WI38 (cell line): Measurements from ENCODE around the gene MAFG.

Experiments
- H3K4me3 ChIP-seq: 2 replicates; pipeline ENCODE4 v1.5.1; 2011; ENCODE audit warnings: low read depth, mild to moderate bottlenecking, control low read depth, low read length
- TF ChIP-seq, protein P1 (sequence below): IDR thresholded peaks from 2 replicates; pipeline ENCODE4 v1.5.1; 2012; ENCODE audit warnings: low read depth, mild to moderate bottlenecking, control low read depth, low read length

The MAFG gene

DNA sequence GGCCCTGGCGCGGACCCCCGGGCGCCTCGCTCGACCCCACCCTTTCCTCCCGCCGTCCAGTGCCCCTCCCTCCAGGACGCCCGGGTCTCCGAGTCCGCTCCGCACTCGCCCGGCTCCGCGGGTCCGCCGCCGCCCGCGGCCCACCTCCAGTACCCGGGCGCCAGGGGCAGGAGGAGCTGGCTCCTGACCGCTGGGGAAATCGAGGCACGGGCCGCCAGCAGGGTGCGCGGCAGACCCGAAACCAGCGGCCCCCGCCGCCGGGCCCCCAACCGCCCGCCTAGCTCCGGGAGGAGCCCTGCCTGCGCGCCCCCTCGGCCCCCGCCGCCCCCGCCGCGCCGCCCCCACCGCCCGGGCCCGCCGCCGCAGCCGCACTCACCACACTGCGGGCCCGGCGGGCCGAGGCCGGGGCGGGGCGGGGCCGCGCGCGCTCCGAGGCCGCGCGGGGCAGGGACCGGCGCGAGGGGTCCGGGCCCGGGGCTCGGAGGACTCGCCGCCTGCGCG is 333 bp downstream of the MAFG start:
- TF ChIP-seq, protein P1, sequence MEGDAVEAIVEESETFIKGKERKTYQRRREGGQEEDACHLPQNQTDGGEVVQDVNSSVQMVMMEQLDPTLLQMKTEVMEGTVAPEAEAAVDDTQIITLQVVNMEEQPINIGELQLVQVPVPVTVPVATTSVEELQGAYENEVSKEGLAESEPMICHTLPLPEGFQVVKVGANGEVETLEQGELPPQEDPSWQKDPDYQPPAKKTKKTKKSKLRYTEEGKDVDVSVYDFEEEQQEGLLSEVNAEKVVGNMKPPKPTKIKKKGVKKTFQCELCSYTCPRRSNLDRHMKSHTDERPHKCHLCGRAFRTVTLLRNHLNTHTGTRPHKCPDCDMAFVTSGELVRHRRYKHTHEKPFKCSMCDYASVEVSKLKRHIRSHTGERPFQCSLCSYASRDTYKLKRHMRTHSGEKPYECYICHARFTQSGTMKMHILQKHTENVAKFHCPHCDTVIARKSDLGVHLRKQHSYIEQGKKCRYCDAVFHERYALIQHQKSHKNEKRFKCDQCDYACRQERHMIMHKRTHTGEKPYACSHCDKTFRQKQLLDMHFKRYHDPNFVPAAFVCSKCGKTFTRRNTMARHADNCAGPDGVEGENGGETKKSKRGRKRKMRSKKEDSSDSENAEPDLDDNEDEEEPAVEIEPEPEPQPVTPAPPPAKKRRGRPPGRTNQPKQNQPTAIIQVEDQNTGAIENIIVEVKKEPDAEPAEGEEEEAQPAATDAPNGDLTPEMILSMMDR: no peak
- peak overlapping the region; percentile 74 for H3K4me3 ChIP-seq

GRCh38 chr17:81926451-81927151 is 934 bp downstream of the MAFG start:
- TF ChIP-seq, protein P1: no peak
- H3K4me3 ChIP-seq: peak overlapping the region; percentile 74

GRCh38 chr17:81925860-81926450 is 1.6 kb downstream of the MAFG start:
- TF ChIP-seq, protein P1: no peak
- peak overlapping the region; percentile 74 for H3K4me3 ChIP-seq

DNA sequence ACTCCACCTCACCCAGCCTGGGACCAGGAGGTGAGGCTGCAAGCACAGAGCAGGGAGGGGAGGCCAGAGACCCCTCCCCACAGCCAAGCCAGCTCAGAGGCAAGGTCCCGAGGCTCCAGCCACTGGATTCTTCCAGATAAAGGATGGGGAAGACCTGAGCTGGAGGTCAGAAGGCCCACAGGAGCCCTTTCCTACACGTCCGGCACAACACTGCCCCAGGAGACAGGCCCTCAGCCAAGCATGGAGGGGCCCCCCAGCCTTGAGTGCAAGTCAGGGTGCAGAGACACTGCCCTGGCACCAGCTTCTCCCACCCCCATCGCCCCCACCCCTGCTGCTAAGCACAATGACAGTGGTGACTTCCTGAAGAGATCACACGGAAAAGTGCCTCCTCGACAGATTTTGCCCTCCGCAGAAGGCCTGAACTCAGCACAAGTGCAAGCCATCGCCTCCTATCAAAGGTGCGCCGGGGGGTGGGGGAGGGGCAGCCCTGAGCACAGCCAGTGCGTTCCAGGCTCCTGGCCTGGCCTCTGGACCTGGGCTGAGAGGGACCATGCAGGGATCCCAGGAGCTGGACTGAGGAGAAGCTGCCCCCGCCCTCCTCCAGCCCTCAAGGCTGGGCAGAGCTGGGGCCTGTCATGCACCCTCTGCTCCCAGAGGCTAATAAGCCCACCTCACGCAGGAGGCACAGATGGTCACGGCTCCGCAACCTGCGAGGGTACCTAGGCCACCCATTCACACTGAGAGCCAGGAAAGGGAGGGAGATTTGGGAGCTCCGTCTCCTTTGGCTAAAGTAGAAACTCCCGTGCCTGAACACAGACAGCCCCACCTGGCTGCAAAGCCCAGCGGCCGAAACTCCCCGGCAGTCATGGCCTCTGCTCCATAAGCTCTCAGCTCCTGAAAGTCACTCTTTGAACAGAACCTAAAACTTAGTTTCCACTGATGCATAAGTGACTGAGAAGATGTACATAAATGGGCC is 2.7 kb downstream of the MAFG start:
- TF ChIP-seq, protein P1: no peak
- no peak overlapping the region for H3K4me3 ChIP-seq

DNA sequence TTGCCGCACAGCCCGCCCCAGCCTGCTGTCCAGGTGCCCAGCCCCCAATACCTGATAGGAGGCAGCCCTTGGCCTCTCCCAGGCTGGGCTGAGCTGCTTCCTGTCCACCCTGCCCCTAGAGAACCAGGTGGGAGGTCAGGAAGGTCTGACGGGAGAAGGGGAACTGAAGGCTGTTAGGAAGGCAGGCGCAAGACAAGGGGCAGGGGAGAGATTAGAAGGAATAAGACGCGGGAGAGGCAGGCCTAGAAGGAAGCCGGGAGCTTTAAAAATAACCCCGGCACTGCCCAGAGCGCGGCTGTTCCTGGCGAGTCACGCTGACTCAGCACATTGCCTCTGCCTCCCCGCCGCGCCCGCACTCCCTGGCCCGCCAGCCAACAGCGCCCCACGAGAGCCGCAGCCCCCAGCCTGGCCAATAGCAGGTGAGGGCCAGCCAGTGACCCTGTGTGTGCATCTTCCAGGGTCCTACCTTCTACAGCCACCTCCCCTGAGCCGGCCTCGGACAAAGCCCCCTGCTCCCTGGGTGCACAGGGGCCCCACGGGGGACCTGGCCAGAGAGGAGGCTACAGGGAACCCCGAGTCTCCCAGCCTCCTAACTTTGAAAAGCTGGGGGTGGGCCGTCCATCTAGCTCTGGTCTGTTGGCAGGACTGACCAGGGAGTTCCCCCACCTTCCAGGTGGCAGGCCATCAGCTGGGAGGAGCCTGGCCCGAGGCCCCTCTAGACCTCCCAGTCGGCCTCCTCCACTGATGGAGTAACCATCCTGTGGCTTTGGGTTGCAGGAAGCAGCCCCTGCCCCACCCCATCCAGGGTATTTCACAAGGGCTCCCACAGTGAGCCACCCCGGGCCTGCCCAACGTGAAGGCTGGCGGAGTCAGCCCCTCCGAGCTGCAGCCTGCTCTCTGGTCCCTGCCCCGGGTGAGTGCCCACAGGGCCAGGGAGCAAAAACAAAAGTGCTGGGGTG is 4.0 kb downstream of the MAFG start:
- TF ChIP-seq, protein P1: no peak

DNA sequence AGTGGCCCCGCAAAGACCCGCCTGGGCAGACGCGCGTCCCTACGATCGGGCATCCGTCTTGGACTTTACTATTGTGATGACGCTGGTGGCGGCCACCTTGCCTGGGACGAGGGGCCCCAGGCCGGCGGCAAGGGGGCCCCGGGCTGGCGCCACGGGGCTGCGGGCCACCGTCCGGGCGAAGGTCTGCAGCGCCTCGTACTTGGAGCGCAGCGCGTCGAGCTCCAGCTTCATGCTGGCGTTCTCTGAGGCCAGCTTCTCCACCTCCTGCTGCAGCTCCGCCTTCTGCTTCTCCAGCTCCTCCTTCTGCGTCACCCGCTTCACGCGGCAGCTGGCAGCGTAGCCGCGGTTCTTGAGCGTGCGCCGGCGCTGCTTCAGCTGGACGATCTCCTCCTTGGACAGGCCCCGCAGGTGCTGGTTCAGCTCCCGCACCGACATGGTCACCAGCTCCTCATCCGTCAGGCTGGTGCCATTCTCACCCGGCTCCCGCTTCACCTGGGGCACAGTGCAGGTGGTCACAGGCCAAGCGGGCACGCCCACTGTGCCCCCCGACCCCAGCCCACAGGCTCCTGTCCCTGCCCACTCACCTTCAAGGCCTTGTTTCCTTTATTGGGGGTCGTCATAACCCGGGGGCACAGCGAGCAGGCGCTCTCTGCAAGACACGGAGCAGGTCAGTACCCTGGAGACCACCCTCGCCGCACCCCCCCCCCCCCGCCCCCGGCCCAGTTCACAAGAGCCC is 4.8 kb downstream of the MAFG start:
- TF ChIP-seq, protein P1: no peak
- H3K4me3 ChIP-seq: peak overlapping the region; percentile 49

More for the DNA sequence above, 4.0 kb downstream of the MAFG start:
- peak overlapping the region; percentile 49 for H3K4me3 ChIP-seq
